ENCODE measurements around the gene FDX2.

FDX2 gene

GRCh38 chr19:10332158-10332964 lies 16.5 kb upstream of the FDX2 start:
- DNase-seq = no peak

- DNase-seq = no peak
Observed at GRCh38 chr19:10329555-10329954, 13.7 kb upstream of the FDX2 start.

GRCh38 chr19:10328558-10329429 lies 13.0 kb upstream of the FDX2 start:
- no peak for DNase-seq

GRCh38 chr19:10327793-10328192 lies 12.0 kb upstream of the FDX2 start:
- DNase-seq = no peak

- no peak for DNase-seq
Observed at GRCh38 chr19:10325732-10326131, 9.9 kb upstream of the FDX2 start.

GRCh38 chr19:10321874-10322835 lies 6.3 kb upstream of the FDX2 start:
- no peak for DNase-seq

- DNase-seq = no peak
Observed at GRCh38 chr19:10321417-10321797, 5.6 kb upstream of the FDX2 start.

- no peak for DNase-seq
Observed at GRCh38 chr19:10320602-10321416, 5.0 kb upstream of the FDX2 start.

GRCh38 chr19:10318807-10319682 lies 3.2 kb upstream of the FDX2 start:
- DNase-seq = no peak

GRCh38 chr19:10317857-10318462 lies 2.1 kb upstream of the FDX2 start:
- no peak for DNase-seq

GRCh38 chr19:10317045-10317856 lies 1.4 kb upstream of the FDX2 start:
- DNase-seq = no peak

- DNase-seq = no peak
Observed at GRCh38 chr19:10316229-10317044, 622 bp upstream of the FDX2 start.

- no peak for DNase-seq
Observed at GRCh38 chr19:10309423-10309822, 6.4 kb downstream of the FDX2 start, which contains the start of gene ZGLP1. Gene ZGLP1, minus strand, starts transcription at chr19:10309815.

GRCh38 chr19:10306327-10306726 lies 9.5 kb downstream of the FDX2 start:
- DNase-seq = no peak

- DNase-seq = no peak
Observed at GRCh38 chr19:10305139-10305806, 10.5 kb downstream of the FDX2 start.

GRCh38 chr19:10299545-10300458 lies 16.0 kb downstream of the FDX2 start:
- DNase-seq = no peak

Measured in NCI-H446 treated with DMSO at 0.1 percent for 48 hours (cell line).